Measurements from ENCODE around the gene TMEM147.

- TF ChIP-seq ZNF331 (CRISPR knock-in tag; IDR thresholded peaks at IDR 0.05) (no peak), ZNF207 (IDR thresholded peaks at IDR 0.05; ENCODE audit: borderline replicate concordance) (no peak), PHF8 (CRISPR knock-in tag; IDR thresholded peaks at IDR 0.05) (no peak), ELF4 (CRISPR knock-in tag; IDR thresholded peaks at IDR 0.05; ENCODE audit: borderline replicate concordance) (no peak), RFX5 (IDR thresholded peaks at IDR 0.05; ENCODE audit: low read depth, low read length) (no peak), RAD51 (IDR thresholded peaks at IDR 0.05; ENCODE audit: borderline replicate concordance) (no peak), TCF7L2 (IDR thresholded peaks at IDR 0.05; ENCODE audit: low read depth, low read length) (no peak), GABPA (IDR thresholded peaks at IDR 0.05; ENCODE audit: low read depth, low read length) (no peak), GABPA (CRISPR knock-in tag; IDR thresholded peaks at IDR 0.05; ENCODE audit: low read depth) (no peak), CTCF (CRISPR knock-in tag; IDR thresholded peaks at IDR 0.05) (no peak), EP300 (IDR thresholded peaks at IDR 0.05; ENCODE audit: low read depth in 2 of 2, low read length in 2 of 2) (no peak), EP300 (CRISPR knock-in tag; IDR thresholded peaks at IDR 0.05; ENCODE audit: borderline replicate concordance) (no peak), ZFP36L2 (CRISPR knock-in tag; IDR thresholded peaks at IDR 0.05) (no peak)
Measured at GRCh38 chr19:35590875-35591274, 45.4 kb downstream of the TMEM147 start.

All from HepG2 (cell line).